ENCODE results near the gene CDKL4.
"Not testable (repeated sequence)": the region's sequence is repeated elsewhere in the genome, so short reads cannot be mapped to it uniquely, and the experiment has no call there.

CDKL4 gene

DNA sequence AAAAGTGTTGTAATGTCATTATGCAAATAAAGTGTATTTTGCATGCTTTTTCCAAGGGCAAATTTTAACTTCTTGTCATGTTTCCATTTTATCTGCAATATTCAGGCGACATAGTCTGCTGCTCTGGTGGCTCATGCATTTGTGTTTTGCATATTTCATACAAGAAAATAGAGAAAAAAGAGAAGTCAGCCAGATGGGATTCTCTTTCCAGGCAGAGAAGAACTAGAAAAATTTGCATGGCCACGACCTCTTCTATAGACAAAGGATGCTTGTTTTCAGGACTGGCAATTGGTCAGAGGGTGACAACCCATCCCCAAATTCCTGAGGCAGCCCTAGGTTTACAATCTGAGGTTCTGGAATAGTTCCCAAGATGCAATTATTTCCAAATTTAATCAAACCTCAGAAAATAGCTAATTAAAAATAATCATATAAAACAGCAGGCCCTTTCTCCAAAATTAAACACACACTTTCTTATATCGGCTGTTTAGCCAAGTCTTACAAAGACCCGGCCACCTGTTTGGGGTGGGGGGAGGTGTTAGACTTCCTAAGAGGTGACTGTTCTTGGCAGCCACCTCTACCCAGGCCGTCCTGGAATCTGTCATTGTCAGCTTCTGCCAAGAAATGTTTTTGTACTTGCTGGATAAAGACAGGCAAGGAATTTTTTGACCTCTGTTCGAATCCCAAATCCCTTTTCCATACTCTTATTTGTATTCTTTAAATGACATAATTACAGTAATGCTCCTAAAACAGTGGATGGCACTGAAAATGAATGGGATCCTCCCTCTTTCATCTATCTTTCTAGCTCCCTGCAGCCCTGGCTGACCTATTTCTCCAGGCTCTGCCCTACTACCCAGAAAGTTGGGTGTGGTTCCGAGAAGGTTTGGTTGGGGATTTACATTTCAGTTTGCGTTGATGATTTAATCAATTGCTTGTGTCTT lies 102.2 kb downstream of the CDKL4 start:
- peak; percentile 54 for DNase-seq (ENCODE audit: low spot score)

GRCh38 chr2:39140948-39141333 lies 102.8 kb downstream of the CDKL4 start:
- DNase-seq (ENCODE audit: low spot score) = not testable (repeated sequence)

DNA sequence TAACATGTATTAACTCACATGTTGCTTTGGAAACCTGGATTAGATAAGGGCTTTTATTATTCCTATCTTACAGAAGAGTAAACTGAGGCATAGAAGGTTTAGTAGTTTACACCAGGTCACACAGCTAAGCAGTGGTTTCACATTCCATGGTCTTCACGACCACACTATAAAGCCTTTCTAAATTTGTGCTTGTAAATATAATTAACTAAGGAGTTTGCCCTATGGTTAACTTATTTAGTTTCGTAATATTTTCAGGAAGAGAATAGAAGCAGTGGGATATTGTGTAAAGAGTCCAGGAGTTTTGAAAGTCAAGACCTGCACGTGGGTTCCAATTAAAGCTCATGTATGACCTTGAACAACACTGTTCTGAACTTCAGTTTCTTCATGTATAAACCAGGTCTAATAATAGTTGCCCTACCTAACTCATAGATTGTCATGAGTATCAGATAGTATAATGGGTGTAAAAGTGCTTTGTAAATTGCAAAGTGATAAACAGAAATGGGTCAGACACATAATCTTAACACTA lies 103.4 kb downstream of the CDKL4 start:
- DNase-seq (ENCODE audit: low spot score) = no peak

GRCh38 chr2:39139511-39140237 lies 104.1 kb downstream of the CDKL4 start:
- DNase-seq (ENCODE audit: low spot score) = no peak

- no peak for DNase-seq (ENCODE audit: low spot score)
Measured at GRCh38 chr2:39138837-39139211, 104.9 kb downstream of the CDKL4 start.

DNA sequence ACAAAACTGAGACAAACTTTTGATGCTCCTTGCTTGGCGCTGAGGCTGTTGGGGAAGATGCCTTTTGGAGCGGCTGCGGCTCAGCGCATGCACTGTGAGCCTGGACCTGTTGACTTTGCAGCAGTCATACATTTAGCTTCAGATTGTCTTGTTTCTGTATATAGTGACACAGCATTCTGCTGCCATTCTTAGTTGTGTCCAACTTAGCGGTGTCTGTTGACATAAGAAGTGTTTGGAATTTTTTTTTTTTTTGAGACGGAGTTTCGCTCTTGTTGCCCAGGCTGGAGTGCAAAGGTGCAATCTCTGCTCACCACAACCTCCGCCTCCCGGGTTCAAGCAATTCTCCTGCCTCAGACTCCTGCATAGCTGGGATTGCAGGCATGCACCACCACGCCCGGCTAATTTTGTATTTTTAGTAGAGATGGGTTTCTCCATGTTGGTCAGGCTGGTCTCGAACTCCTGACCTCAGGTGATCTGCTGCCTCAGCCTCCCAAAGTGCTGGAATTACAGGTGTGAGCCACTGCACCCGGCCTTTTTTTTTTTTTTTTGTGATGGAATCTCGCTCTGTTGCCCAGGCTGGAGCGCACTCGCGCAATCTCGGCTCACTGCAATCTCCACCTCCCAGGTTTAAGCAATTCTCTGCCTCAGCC lies 105.5 kb downstream of the CDKL4 start:
- not testable (repeated sequence) for DNase-seq (ENCODE audit: low spot score)

DNA sequence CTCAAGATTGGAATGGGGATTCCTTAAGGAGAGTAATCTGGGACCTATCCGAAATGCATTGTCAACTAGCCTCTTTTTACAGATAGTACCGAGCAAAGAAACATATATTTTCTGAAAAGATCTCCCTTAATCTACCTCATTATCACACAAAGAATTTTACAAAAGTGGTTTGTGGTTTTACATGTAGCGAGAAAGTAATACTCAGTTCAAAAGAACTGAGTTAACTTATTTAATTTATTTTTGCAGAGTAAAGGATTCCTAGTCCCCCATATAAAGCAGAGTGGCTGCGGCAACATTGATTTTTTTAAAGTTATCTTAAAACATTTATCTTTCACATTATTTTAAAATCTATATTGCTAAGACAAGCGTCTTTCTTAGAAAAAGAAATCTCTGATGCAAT lies 107.0 kb downstream of the CDKL4 start:
- DNase-seq (ENCODE audit: low spot score) = no peak

DNA sequence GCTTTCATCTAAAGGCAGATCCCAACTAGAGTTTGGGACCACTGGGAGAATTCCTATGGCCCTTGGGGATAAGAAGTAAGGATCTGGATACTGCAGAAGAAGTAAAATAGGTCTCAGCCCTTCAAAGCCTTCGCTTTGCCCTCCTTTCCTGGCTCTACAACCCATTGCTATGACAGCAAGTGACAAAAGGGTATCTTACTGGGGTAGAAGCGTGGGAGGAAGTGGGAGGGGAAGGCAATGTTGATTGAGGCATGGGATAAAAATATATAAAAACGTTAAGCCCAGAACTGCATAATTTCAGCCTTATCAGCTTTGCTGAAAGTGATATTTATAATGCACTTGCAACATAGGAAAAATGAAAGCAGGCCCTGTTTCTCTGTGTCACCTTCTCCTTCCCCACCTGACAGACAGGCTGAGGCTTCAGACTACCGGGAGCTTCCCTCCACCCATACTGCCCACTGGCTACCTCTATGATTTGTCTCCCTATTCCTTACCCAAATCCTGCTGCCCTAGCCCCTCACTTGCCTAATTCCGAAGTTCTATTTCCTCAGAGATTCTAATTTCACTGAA lies 108.0 kb downstream of the CDKL4 start:
- no peak for DNase-seq (ENCODE audit: low spot score)

DNA sequence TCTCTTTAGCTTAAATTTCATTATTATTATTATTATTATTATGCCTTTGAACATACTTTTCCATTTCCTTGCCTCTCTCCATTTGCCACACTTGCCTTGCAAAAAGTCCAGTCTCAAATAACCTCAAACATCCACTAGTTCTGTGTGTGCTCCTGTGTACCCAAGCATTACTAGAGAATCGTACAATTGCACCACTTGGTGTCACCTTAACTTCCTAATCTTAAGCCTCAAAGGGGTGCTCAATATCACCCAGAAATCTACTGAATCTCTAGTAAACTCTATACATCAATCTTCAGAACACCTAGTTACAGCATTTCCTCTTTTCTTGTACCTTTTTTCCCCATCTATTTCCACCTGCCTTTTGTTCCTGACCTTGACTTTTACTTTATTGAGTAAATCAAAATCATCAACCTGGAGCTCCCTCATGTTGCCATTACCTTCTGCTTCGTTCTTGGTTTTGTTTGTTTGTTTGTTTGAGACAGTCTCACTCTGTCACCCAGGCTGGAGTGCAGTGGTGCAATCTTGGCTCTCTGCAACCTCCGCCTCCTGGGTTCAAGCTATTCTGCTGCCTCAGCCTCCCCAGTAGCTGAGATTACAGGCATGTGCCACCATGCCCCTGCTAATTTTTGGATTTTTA lies 110.4 kb downstream of the CDKL4 start:
- no peak for DNase-seq (ENCODE audit: low spot score)

DNA sequence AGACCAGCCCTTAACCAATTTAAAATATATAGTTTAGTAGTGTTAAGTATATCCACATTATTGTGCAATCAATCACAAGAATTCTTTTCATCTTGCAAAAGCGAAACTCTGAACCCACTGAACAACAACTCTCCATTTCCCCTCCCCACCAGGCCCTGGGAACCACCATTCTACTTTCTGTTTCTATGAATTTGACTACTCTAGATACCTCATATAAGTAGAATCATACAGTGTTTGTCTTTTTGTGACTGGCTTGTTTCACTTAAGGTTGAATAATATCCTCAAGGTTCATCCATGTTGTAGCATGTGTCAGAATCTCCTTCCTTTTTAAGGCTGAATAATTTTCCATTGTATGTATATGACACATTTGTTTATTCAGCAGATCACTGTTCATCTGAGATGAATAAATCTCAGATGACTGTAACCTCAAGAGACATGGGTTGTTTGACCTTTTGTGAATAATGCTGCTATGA lies 114.8 kb downstream of the CDKL4 start:
- DNase-seq (ENCODE audit: low spot score) = no peak

- no peak for DNase-seq (ENCODE audit: low spot score)
Measured at GRCh38 chr2:39127973-39128372, 115.8 kb downstream of the CDKL4 start.

Measured in hematopoietic multipotent progenitor cell treated with erythropoietin and hydrocortisone succinate and interleukin-3 and kit ligand, for 17 days (in vitro differentiated cells).